Natural killer cell (primary cell): ENCODE measurements around the gene ANTXRL. TPM values are rescaled to one million over a fixed set of nuclear protein-coding genes. Genes with fewer than 3 reads are reported as not detected.

Source experiments
- ATAC-seq, 3 donors: fragments of 150-1000 bp in 2 of 3; fragments of 200-7000 bp in 1 of 3; cut with Tn5 transposase; 1 replicate in 1 of 3; 2 replicates in 2 of 3; pipeline ENCODE4 v1.10.0; 2021; ENCODE audit warnings: mild to moderate bottlenecking in 2 of 3, moderate library complexity in 2 of 3
- DNase-seq, 2 donors: peaks; one replicate each; pipeline versions ENCODE4 v3.0.0 to v3.0.0-alpha.2; 2013 to 2021; ENCODE audit warnings: mixed read lengths in 1 of 2
- H3K27ac ChIP-seq: one replicate; pipeline ENCODE4 v1.5.1; 2013; ENCODE audit warnings: mild to moderate bottlenecking, low read length
- H3K27me3 ChIP-seq: one replicate; pipeline ENCODE4 v1.6.1; 2013; ENCODE audit warnings: low read length; ENCODE audit not compliant: control insufficient read depth, insufficient read depth
- H3K36me3 ChIP-seq: one replicate; pipeline ENCODE4 v1.6.1; 2013; ENCODE audit warnings: low read length; ENCODE audit not compliant: control insufficient read depth, insufficient read depth
- H3K4me1 ChIP-seq: one replicate; pipeline ENCODE4 v1.6.1; 2013; ENCODE audit warnings: low read length; ENCODE audit not compliant: control insufficient read depth, insufficient read depth
- H3K4me3 ChIP-seq: one replicate; pipeline ENCODE4 v1.5.1; 2013; ENCODE audit warnings: low read length
- H3K9me3 ChIP-seq: one replicate; pipeline ENCODE4 v1.6.1; 2013; ENCODE audit warnings: low read length; ENCODE audit not compliant: control insufficient read depth, insufficient read depth
- H3K27ac Mint-ChIP-seq, 2 donors: one replicate each; pipeline ENCODE4 v1.8.0; 2022; ENCODE audit warnings: mild to moderate bottlenecking in 2 of 2, mixed read lengths in 2 of 2, moderate library complexity in 1 of 2
- H3K27me3 Mint-ChIP-seq, 2 donors: one replicate each; pipeline ENCODE4 v1.8.0; 2022; ENCODE audit warnings: low read depth in 2 of 2, mixed read lengths in 2 of 2
- H3K36me3 Mint-ChIP-seq: one replicate; pipeline ENCODE4 v1.8.0; 2022; ENCODE audit warnings: mixed read lengths
- H3K4me1 Mint-ChIP-seq, 2 donors: one replicate each; pipeline ENCODE4 v1.8.0; 2022; ENCODE audit warnings: mixed read lengths in 2 of 2
- H3K4me3 Mint-ChIP-seq: one replicate; pipeline ENCODE4 v1.8.0; 2022; ENCODE audit warnings: mild to moderate bottlenecking, moderate library complexity, mixed read lengths
- H3K9me3 Mint-ChIP-seq, 2 donors: one replicate each; pipeline ENCODE4 v1.8.0; 2022; ENCODE audit warnings: mixed read lengths in 2 of 2
- CTCF ChIP-seq: fragments of 200-600 bp; IDR thresholded peaks from one replicate; pipeline ENCODE4 v1.8.0; 2022; ENCODE audit warnings: antibody characterized with exemption
- WGBS: methylation state at CpG from one replicate; pipeline ENCODE4 v1.1.7; 2013; ENCODE audit warnings: missing lambda C conversion rate; ENCODE audit not compliant: insufficient coverage; 5-methylcytosine and 5-hydroxymethylcytosine counted together
- intact Hi-C: fragments of 100-400 bp; cut with micrococcal nuclease; formaldehyde crosslinking; loops from one replicate; pipeline ENCODE4 v1.14.2; 2022
- total RNA-seq, 4 donors: library from RNA; stranded (reverse); fragments of 120-200 nt in 1 of 4; gene quantifications; one replicate each; pipeline versions ENCODE4 v1.2.3 to v1.2.4, GENCODE V29; 2013 to 2022

Gene ANTXRL
- total RNA-seq = not detected
- total RNA-seq (2013) = not detected

GRCh38 chr10:46286991-46287693 is at the start of gene ANTXRL:
Gene ANTXRL, plus strand, starts transcription at chr10:46286997. Its CDS starts 266 bp downstream, at chr10:46287263.
- Mint-ChIP-seq H3K4me1 (peaks cover 0 to 6% of the 10 kb centered on the region in 2 donors), H3K27ac (no peak within 1 kb of the TSS), H3K36me3 (no peaks in the 10 kb centered on the region), H3K27me3 (peaks cover 25 to 27% of the 10 kb centered on the region in 2 donors), H3K9me3 (no peaks in the 10 kb centered on the region), H3K4me3 (peak within 1 kb of the TSS; percentile 45)
- TF ChIP-seq CTCF = no peak
- Histone ChIP-seq H3K27me3 (peaks cover 6% of the 10 kb centered on the region), H3K4me1 (peaks cover 17% of the 10 kb centered on the region), H3K27ac (no peak within 1 kb of the TSS), H3K36me3 (no peaks in the 10 kb centered on the region), H3K9me3 (no peaks in the 10 kb centered on the region), H3K4me3 (no peak within 1 kb of the TSS)
- intact Hi-C loops = no loop called here
- WGBS = 94% methylated on average over 8 of the region's 8 CpGs
- ATAC-seq = no peak
- DNase-seq = no peak

- WGBS = 96% methylated on average over 2 of the region's 3 CpGs
- peaks cover 9% of the 10 kb centered on the region for H3K36me3 Mint-ChIP-seq
Measured at GRCh38 chr10:46237815-46238510, 48.8 kb upstream of the ANTXRL start.

GRCh38 chr10:46239247-46239646 is 47.5 kb upstream of the ANTXRL start:
- H3K9me3 Mint-ChIP-seq = peaks cover 0 to 2% of the 10 kb centered on the region in 2 donors
- no peak overlapping the region for H3K4me3 ChIP-seq
- no peak overlapping the region for H3K27ac Mint-ChIP-seq
- H3K36me3 ChIP-seq = no peaks in the 10 kb centered on the region
- no peaks in the 10 kb centered on the region for H3K9me3 ChIP-seq
- H3K27me3 Mint-ChIP-seq = no peaks in the 10 kb centered on the region
- no peak overlapping the region for H3K27ac ChIP-seq
- H3K36me3 Mint-ChIP-seq = peaks cover 9% of the 10 kb centered on the region
- H3K4me1 ChIP-seq = peaks cover 10% of the 10 kb centered on the region
- H3K4me3 Mint-ChIP-seq = no peak overlapping the region
- ATAC-seq (no peak), DNase-seq (no peak)
- TF ChIP-seq CTCF = no peak
- H3K27me3 ChIP-seq = no peaks in the 10 kb centered on the region
- intact Hi-C loops = no loop called here
- peaks cover 7 to 9% of the 10 kb centered on the region in 2 donors for H3K4me1 Mint-ChIP-seq

More at GRCh38 chr10:46237815-46238510, 48.8 kb upstream of the ANTXRL start:
- no peak for ATAC-seq
- H3K27me3 Mint-ChIP-seq = no peaks in the 10 kb centered on the region
- Histone ChIP-seq H3K27ac (no peak overlapping the region), H3K9me3 (no peaks in the 10 kb centered on the region), H3K36me3 (no peaks in the 10 kb centered on the region), H3K27me3 (no peaks in the 10 kb centered on the region), H3K4me3 (no peak overlapping the region), H3K4me1 (peaks cover 10% of the 10 kb centered on the region)
- intact Hi-C loops = no loop called here
- no peak for TF ChIP-seq CTCF
- no peak for DNase-seq
- peaks cover 7 to 9% of the 10 kb centered on the region in 2 donors for H3K4me1 Mint-ChIP-seq
- H3K27ac Mint-ChIP-seq = no peak overlapping the region
- H3K9me3 Mint-ChIP-seq = peaks cover 0 to 2% of the 10 kb centered on the region in 2 donors
- no peak overlapping the region for H3K4me3 Mint-ChIP-seq
